SU-DHL-6 (cell line): ENCODE results near the gene FGFR3.

Experiments used
- H2AFZ ChIP-seq: fragments of 200-600 bp; sonication (generic); 2 replicates; pipeline ENCODE4 v1.6.1; 2014; ENCODE audit warnings: low read depth, mild to moderate bottlenecking, moderate library complexity, mixed read lengths, antibody characterized with exemption, low read length; ENCODE audit not compliant: severe bottlenecking
- H3F3A ChIP-seq: fragments of 200-600 bp; shearing (Covaris generic); 2 replicates; pipeline ENCODE4 v1.6.0; 2016; ENCODE audit warnings: antibody characterized with exemption, mild to moderate bottlenecking; ENCODE audit not compliant: insufficient read depth
- H3K27ac ChIP-seq: fragments of 200-600 bp; sonication (generic); 2 replicates; pipeline ENCODE4 v1.5.1; 2016; ENCODE audit warnings: low read depth, mild to moderate bottlenecking, low read length, moderate library complexity, mixed read lengths
- H3K27me3 ChIP-seq: fragments of 200-600 bp; sonication (generic), shearing (Covaris generic); 2 replicates; pipeline ENCODE4 v1.6.0; 2014; ENCODE audit warnings: mild to moderate bottlenecking, low read length
- H3K36me3 ChIP-seq: fragments of 200-600 bp; sonication (generic); 2 replicates; pipeline ENCODE4 v1.6.1; 2014; ENCODE audit warnings: mild to moderate bottlenecking, low read length, mixed read lengths
- H3K4me2 ChIP-seq: fragments of 300-600, 200-600 bp; shearing (Covaris generic), sonication (generic); 2 replicates; pipeline ENCODE4 v1.6.0; 2014; ENCODE audit warnings: low read length, low read depth, mild to moderate bottlenecking; ENCODE audit not compliant: poor library complexity, severe bottlenecking
- H3K4me3 ChIP-seq: fragments of 200-600 bp; sonication (generic); 2 replicates; pipeline ENCODE4 v1.5.1; 2014; ENCODE audit warnings: antibody characterized with exemption, low read length, mild to moderate bottlenecking, mixed read lengths; ENCODE audit not compliant: insufficient read depth, poor library complexity, severe bottlenecking
- H3K79me2 ChIP-seq: fragments of 200-600 bp; sonication (generic); 2 replicates; pipeline ENCODE4 v1.6.1; 2014; ENCODE audit warnings: mild to moderate bottlenecking, low read length, moderate library complexity; ENCODE audit not compliant: insufficient read depth
- H3K9ac ChIP-seq: fragments of 200-600 bp; sonication (generic); 2 replicates; pipeline ENCODE4 v1.7.0; 2014; ENCODE audit warnings: mild to moderate bottlenecking, low read length
- H3K9me2 ChIP-seq: fragments of 200-600 bp; sonication (generic); replicated peaks from 2 replicates; pipeline ENCODE4 v1.6.1; 2014; ENCODE audit warnings: low read length; ENCODE audit not compliant: insufficient read depth
- H3K9me3 ChIP-seq: fragments of 200-600 bp; sonication (generic); 2 replicates; pipeline ENCODE4 v1.6.1; 2014; ENCODE audit warnings: low read length, mixed read lengths; ENCODE audit not compliant: insufficient read depth
- H4K20me1 ChIP-seq: fragments of 200-600 bp; sonication (generic); 2 replicates; pipeline ENCODE4 v1.6.1; 2014; ENCODE audit warnings: low read depth, mild to moderate bottlenecking, antibody characterized with exemption, low read length, moderate library complexity, mixed read lengths
- EZH2phosphoT487 ChIP-seq: fragments of 200-600 bp; sonication (generic), shearing (Covaris generic); conservative IDR thresholded peaks from 2 replicates; pipeline ENCODE4 v1.6.1; 2018; ENCODE audit warnings: mild to moderate bottlenecking, antibody characterized with exemption, low read length, moderate library complexity, mixed read lengths
- TF ChIP-seq, protein P1 (sequence below): fragments of 200-600 bp; sonication (generic); IDR thresholded peaks from one replicate; pipeline ENCODE4 v1.5.1; 2017; ENCODE audit warnings: antibody characterized with exemption, mild to moderate bottlenecking, low read length, moderate library complexity; ENCODE audit not compliant: insufficient read depth, poor library complexity, severe bottlenecking

FGFR3 gene

GRCh38 chr4:1744552-1744951 is 48.5 kb upstream of the FGFR3 start:
- peaks cover 13% of the 10 kb centered on the region for H3F3A ChIP-seq
- no peaks in the 10 kb centered on the region for H3K9me2 ChIP-seq
- H2AFZ ChIP-seq: no peak overlapping the region
- H3K4me3 ChIP-seq: no peak overlapping the region
- H3K27me3 ChIP-seq: no peaks in the 10 kb centered on the region
- H4K20me1 ChIP-seq: no peaks in the 10 kb centered on the region
- no peaks in the 10 kb centered on the region for H3K9me3 ChIP-seq
- no peak overlapping the region for H3K27ac ChIP-seq
- H3K79me2 ChIP-seq: no peaks in the 10 kb centered on the region
- 0 out of 2 replicates have a peak, but pooled peaks cover 4% of the 10 kb centered on the region for H3K36me3 ChIP-seq
- no peak overlapping the region for H3K9ac ChIP-seq
- H3K4me2 ChIP-seq: no peak overlapping the region
- TF ChIP-seq, protein P1, sequence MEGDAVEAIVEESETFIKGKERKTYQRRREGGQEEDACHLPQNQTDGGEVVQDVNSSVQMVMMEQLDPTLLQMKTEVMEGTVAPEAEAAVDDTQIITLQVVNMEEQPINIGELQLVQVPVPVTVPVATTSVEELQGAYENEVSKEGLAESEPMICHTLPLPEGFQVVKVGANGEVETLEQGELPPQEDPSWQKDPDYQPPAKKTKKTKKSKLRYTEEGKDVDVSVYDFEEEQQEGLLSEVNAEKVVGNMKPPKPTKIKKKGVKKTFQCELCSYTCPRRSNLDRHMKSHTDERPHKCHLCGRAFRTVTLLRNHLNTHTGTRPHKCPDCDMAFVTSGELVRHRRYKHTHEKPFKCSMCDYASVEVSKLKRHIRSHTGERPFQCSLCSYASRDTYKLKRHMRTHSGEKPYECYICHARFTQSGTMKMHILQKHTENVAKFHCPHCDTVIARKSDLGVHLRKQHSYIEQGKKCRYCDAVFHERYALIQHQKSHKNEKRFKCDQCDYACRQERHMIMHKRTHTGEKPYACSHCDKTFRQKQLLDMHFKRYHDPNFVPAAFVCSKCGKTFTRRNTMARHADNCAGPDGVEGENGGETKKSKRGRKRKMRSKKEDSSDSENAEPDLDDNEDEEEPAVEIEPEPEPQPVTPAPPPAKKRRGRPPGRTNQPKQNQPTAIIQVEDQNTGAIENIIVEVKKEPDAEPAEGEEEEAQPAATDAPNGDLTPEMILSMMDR: no peak
- no peak for TF ChIP-seq EZH2phosphoT487

GRCh38 chr4:1745165-1745564 is 47.9 kb upstream of the FGFR3 start:
- Histone ChIP-seq H3K9me2 (no peaks in the 10 kb centered on the region), H3K4me2 (no peak overlapping the region), H3K79me2 (no peaks in the 10 kb centered on the region), H3K9me3 (no peaks in the 10 kb centered on the region), H3K9ac (no peak overlapping the region), H3K4me3 (no peak overlapping the region), H4K20me1 (no peaks in the 10 kb centered on the region), H3K27ac (no peak overlapping the region), H2AFZ (no peak overlapping the region), H3F3A (peaks cover 13% of the 10 kb centered on the region), H3K36me3 (0 out of 2 replicates have a peak, but pooled peaks cover 4% of the 10 kb centered on the region), H3K27me3 (no peaks in the 10 kb centered on the region)
- TF ChIP-seq, protein P1: no peak
- no peak for TF ChIP-seq EZH2phosphoT487

DNA sequence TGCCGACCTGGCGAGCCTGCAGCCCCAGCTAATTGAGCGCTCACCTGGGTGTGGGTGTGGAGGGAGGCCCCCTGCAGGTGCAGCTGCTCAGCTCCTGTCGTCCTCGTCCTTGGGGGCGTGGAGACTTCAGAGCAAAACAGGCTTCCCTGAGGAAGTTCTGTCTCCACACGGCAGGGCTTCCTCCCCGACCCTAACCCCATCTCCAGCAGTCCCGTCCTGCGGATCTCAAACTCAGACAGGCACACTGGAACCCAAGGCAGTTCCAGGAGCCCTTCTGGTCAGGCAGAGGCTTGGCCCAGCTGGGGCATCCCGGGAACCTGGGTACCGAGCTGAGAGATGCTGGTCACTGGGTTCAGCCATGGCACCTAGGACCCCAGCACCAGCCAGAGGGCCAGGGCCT is 47.4 kb upstream of the FGFR3 start:
- Histone ChIP-seq H3K4me2 (no peak overlapping the region), H3K36me3 (0 out of 2 replicates have a peak, but pooled peaks cover 3% of the 10 kb centered on the region)

More for the DNA sequence above, 47.4 kb upstream of the FGFR3 start:
- no peak for TF ChIP-seq EZH2phosphoT487
- TF ChIP-seq, protein P1: no peak
- Histone ChIP-seq H3K9me3 (no peaks in the 10 kb centered on the region), H3K4me3 (no peak overlapping the region), H3K27me3 (no peaks in the 10 kb centered on the region), H3F3A (peaks cover 13% of the 10 kb centered on the region), H4K20me1 (no peaks in the 10 kb centered on the region), H3K27ac (no peak overlapping the region), H3K79me2 (no peaks in the 10 kb centered on the region), H3K9me2 (no peaks in the 10 kb centered on the region), H3K9ac (no peak overlapping the region), H2AFZ (no peak overlapping the region)
